ENCODE data around the gene MAN1C1.

Gene MAN1C1

DNA sequence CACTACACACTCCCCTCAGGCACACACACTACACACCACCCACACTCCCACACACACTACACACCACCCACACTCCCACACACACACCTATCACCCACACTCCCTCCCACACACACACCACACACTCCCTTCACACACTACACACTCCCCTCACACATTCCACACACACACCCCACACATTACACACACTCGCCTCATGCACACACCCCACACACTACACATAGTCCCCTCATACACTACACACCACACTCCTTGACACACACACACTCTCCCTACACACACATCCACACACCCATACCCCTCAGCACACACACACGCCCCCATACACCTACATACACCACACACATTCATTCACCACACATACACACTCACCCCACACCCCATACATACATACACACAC, 152.4 kb downstream of the MAN1C1 start:
- DNase-seq = no peak

- DNase-seq = no peak
These were observed 153.2 kb downstream of the MAN1C1 start for GRCh38 chr1:25769625-25770383.

- no peak for DNase-seq
These were observed 154.1 kb downstream of the MAN1C1 start for GRCh38 chr1:25770541-25771220.

GRCh38 chr1:25771221-25772114, 154.9 kb downstream of the MAN1C1 start:
- DNase-seq = peak; percentile 20

GRCh38 chr1:25772164-25772563, 155.6 kb downstream of the MAN1C1 start:
- DNase-seq = no peak

DNA sequence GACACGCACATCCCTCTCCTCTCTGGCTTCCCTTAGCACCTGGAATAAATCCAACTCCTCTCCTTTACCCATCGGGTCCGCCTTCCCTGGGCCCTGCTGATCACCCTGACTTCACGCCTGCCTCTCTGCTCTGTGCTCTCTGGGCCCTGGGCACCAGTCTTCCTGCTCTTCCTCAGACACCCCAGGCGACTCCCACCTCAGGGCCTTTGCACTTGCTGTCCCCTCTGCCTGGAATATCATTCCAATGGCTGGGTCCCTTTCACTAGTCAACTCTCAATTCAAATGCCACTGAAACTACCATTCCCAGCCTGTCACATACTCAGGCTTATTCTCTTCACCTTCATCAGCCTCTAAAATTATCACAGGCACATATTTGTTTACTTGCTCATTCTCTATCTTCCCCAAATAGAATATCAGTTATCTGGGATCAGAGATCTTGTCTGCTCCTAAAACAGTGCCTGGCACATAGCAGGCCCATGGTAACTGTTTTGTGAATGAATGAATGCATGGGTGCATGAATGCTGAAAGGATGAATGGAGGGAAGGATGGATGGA, 156.2 kb downstream of the MAN1C1 start:
- no peak for DNase-seq

- DNase-seq = no peak
These were observed 157.0 kb downstream of the MAN1C1 start for GRCh38 chr1:25773441-25774125.

DNA sequence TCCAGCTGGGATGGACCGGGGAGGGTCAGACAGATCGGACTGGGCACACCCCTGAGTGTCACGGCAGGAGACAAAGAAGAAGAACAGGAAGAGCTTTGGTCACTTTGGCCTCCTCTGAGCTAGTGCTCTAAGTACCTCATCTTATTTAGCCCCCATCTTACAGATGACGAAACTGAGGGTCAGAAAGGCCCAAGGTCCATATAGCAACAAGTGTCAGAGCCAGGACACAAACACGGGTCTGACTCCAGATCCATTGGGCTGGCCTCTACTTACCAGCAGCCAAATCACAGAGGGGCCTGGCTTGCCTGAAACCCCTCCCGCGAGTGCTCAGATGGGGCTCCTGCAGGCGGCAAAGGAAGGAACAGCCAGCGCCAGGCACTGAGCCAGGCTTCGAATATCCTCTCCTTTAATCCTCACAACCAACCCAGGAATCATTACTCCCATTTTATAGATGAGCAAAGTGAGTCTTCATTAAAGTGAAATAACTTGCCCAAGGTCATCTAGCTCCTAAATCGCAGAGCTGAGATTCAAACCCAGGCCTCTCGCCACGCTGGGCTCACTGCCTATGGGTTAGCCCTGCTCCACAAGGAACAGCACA, 157.7 kb downstream of the MAN1C1 start:
- no peak for DNase-seq

DNA sequence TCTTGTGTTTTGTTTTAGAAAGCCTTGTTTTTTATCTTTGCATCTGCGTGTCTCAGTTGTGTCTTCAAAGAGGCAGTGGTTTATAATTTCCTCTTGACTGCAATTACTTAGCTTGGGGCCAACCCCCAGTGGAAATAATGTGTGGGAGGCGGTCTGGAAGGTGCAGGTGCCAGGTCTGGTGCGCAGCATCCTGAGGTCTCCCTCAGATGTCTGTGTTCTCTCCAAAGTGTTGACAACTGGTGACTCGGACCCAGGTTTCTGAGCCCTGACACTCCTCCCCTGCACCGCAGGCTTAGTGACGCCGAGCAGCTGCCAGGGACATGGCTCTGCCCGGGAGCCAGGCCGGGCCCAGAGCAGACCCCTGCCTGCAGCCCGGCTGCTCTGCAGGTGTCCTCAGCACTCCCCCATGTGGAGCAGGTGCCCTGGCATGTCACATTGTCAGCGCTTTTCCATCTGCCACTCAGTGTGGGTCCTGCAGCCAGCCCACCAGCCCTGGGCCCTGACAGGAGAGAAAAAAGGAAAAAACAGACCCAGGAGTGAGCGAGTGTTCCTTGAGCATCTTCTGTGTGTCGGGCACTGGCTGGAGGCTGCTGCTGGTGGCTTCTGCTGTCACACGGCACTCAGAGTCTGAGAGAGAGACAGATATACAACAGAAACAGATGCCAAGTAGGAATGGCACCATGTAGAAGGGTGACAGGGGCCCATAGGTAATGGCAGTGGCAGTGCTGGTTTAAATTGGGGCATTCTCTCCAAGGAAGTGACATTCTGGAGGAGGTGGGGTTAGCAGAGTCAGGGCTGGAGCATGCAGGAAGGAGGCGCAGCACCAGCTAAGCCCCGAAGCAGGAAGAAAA, 158.6 kb downstream of the MAN1C1 start:
- DNase-seq = peak; percentile 79

GRCh38 chr1:25779388-25779787, 162.8 kb downstream of the MAN1C1 start:
- DNase-seq = no peak

- no peak for DNase-seq
These were observed 163.3 kb downstream of the MAN1C1 start for GRCh38 chr1:25779894-25780293.

- DNase-seq = no peak
These were observed 163.9 kb downstream of the MAN1C1 start for GRCh38 chr1:25780318-25781129.

GRCh38 chr1:25781130-25781433, 164.5 kb downstream of the MAN1C1 start:
- no peak for DNase-seq

DNA sequence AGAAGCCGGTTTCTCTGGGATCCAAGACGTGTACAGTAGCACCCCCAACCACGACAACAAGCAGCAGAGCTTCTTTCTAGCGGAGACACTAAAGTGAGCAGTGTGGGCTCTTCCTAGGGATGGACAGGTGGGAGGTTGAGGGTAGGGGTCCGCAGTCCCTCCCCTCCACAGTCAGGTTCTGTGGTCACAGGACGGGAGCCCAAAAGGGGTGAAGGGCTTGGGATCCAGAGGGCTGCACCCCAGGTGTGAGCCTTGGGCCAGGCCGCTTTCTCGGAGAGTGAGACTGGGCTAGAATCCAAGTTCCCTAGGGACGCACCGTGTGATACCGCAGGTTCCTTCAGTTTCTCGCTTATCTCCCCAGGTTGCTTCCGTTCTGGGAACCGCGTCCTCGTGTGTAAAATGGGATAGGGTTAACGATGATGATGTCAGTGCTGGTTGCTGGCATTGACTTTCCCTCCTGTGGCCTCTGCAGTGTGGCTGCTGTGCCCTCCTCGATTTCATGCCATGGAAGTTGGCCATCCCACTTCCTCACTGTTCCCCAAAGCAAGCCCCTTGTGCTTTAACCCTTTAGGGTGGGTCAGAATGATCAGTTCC, 166.1 kb downstream of the MAN1C1 start:
- DNase-seq = no peak

DNA sequence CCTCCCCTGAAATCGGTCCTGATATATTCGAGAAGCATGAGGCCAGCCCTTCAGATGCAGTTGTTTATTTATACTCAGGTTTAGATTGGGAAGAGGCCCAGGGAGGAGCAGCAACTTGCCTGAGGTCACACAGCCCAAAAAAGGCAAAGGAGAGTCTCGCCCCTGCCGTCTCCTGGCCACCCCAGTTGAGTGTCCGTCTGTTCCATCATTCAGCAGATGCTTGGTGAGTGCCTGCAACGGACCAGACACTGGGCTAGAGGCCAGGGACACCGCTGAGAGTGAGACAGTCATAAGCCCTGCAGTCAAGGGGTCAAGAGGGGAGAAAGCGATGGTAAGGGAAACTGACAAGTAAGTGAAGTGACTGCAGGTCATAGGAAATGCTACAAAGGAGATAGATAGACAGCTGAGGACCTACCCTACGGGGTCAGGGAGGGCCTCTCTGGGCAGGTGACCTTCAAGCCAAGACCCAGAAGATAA, 168.0 kb downstream of the MAN1C1 start:
- DNase-seq = no peak

DNA sequence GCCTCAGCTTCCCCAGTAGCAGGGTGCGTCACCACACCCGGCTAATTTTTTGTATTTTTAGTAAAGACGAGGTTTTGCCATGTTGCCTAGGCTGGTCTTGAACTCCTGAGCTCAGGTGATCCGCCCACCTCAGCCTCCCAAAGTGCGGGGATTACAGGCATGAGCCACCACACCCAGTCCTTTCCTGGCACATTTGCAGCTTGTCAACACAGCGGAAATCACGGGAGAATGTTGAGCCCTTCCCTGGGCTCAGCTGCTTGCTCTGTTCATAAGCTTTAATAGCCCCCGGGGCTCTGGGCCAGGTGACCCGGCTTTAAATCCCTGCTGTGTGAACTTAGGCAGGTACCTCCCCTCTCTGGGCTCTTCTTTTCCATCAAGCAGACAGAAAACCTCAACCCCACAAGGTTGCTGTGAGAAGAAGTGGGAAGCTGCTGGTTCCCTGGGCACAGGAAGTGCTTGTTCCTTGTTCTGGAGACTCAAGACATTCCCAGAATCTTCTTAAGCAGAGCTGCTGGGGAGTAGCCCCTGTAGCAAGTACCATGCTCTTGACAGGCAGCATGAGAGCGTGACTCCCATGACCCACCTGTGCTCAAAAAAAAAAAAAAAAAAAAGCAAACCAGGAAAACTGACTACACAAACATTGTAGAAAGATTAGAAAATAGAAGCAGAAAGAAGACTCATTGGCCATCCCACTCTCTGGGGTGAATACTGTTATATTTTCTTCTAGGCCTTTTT, 168.9 kb downstream of the MAN1C1 start:
- no peak for DNase-seq

DNA sequence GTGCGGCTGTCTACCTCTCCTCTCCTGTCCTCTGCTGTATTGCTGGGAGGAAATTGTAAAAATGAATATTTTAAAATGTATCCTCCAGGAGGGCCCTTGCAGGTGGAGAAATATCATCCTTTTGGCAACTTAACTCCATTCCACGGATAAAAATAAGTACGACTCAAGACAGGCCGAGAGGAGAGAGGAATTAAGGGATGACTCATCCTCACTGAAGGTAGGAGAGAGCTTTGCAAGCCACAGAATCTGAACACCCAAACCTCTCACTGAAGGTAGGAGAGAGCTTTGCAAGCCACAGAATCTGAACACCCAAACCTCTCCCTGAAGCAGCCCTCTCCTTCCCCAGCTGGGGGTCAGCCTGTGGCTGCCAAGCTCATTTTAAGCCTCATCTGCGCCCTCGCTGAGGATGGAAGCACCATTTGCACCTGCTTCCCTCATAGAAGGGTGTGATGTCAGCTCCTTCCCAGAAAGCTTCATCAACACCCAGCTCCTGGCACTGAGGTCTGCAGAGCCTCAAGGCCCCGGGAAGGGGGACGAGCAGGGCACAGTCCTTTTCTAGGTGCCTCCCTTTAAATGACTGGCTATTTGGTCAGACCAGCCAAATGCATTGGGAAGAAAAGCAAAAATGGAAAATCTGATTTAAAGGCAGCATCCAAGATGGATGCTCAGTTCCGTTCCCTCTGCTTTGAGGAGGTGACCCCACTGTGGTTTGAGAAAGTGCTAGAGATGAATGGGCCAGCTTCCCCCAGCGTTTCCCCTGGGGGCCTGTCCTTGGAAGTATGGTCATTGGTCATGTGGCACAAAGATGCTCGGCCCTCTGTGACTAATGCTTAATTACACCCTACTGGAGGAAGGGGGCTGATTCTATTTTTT, 170.5 kb downstream of the MAN1C1 start:
- DNase-seq = no peak

DNA sequence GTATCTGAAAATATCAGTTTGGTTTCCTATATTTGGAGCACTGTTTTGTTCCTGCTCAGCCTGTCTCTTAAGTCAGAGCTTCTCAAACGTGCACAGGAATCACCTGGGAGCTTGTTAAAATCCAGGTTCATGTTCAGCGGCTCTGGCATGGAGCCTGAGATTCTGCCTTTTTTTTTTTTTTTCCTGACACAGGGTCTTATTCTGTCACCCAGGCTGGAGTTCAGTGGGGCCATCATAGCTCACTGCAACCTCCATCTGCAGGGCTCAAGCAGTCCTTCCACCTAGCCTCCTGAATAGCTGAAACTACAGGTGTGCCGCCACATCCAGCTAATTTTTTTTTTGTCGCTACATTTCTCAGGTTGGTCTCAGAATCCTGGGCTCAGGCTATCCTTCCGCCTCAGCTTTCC, 171.2 kb downstream of the MAN1C1 start:
- no peak for DNase-seq
